ENCODE data around the gene HECW1. TPM values are rescaled to one million over a fixed set of nuclear protein-coding genes. Genes with fewer than 3 reads are reported as not detected.

Gene HECW1
- total RNA-seq, 1 experiment from 2014 or later: 0.77 TPM

GRCh38 chr7:43351683-43352082 lies 239.2 kb downstream of the HECW1 start:
- no peak overlapping the region for H3K4me3 ChIP-seq (ENCODE audit: low read depth in 2 of 2, low read length in 2 of 2)
- DNase-seq (ENCODE audit: low read depth, low spot score): no peak
- H3K9me3 ChIP-seq (ENCODE audit: control insufficient read depth, insufficient read depth, low read depth, low read length): peaks cover 5% of the 10 kb centered on the region; the same call in 1 of the 2 replicates
- no TSS peak for BruUV-seq (replicated peaks)
- no peaks in the 10 kb centered on the region for H3K36me3 ChIP-seq (ENCODE audit: control insufficient read depth, insufficient read depth, low read length)
- ATAC-seq: no peak
- H3K4me1 ChIP-seq (ENCODE audit: control insufficient read depth, insufficient read depth, low read length): no peaks in the 10 kb centered on the region
- H3K27me3 ChIP-seq (ENCODE audit: control insufficient read depth, insufficient read depth, low read length): no peaks in the 10 kb centered on the region
- ChIA-PET POLR2A (no interaction called here), CTCF (interaction anchor here (0.6 kb wide), 1 partner anchor 129 kb away, joined by 6 read pairs; no protein-coding TSS in a partner anchor)
- TF ChIP-seq POLR2AphosphoS5 (IDR thresholded peaks at IDR 0.05; ENCODE audit: low read depth, low read length) (no peak), TCF7L2 (IDR thresholded peaks at IDR 0.05; ENCODE audit: low read depth, low read length) (no peak), SIN3A (IDR thresholded peaks at IDR 0.05; ENCODE audit: borderline replicate concordance, insufficient read depth, low read depth, low read length) (no peak), REST (IDR thresholded peaks at IDR 0.05; ENCODE audit: insufficient read depth in 1 of 2, low read depth in 2 of 2, low read length in 1 of 2) (no peak)
- TF ChIP-seq, protein P1, sequence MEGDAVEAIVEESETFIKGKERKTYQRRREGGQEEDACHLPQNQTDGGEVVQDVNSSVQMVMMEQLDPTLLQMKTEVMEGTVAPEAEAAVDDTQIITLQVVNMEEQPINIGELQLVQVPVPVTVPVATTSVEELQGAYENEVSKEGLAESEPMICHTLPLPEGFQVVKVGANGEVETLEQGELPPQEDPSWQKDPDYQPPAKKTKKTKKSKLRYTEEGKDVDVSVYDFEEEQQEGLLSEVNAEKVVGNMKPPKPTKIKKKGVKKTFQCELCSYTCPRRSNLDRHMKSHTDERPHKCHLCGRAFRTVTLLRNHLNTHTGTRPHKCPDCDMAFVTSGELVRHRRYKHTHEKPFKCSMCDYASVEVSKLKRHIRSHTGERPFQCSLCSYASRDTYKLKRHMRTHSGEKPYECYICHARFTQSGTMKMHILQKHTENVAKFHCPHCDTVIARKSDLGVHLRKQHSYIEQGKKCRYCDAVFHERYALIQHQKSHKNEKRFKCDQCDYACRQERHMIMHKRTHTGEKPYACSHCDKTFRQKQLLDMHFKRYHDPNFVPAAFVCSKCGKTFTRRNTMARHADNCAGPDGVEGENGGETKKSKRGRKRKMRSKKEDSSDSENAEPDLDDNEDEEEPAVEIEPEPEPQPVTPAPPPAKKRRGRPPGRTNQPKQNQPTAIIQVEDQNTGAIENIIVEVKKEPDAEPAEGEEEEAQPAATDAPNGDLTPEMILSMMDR (IDR thresholded peaks at IDR 0.05): no peak
- intact Hi-C loops (cut with micrococcal nuclease; ENCODE audit: unreplicated experiment): no loop called here
- in situ Hi-C loops (cut with HindIII; ENCODE audit: low pct_unique_long_range_greater_than_20kb, low sequenced_read_pairs): no loop called here
- H3K27ac ChIP-seq (ENCODE audit: low read length): no peak overlapping the region

GRCh38 chr7:43353902-43354301 lies 241.5 kb downstream of the HECW1 start:
- Histone ChIP-seq H3K27ac (ENCODE audit: low read length) (no peak overlapping the region), H3K4me3 (ENCODE audit: low read depth in 2 of 2, low read length in 2 of 2) (no peak overlapping the region), H3K27me3 (ENCODE audit: control insufficient read depth, insufficient read depth, low read length) (no peaks in the 10 kb centered on the region), H3K9me3 (ENCODE audit: control insufficient read depth, insufficient read depth, low read depth, low read length) (peaks cover 5% of the 10 kb centered on the region; the same call in 1 of the 2 replicates), H3K36me3 (ENCODE audit: control insufficient read depth, insufficient read depth, low read length) (no peaks in the 10 kb centered on the region), H3K4me1 (ENCODE audit: control insufficient read depth, insufficient read depth, low read length) (no peaks in the 10 kb centered on the region)
- ChIA-PET CTCF (interaction anchor here (0.6 kb wide), 1 partner anchor 717 kb away, joined by 3 read pairs; no protein-coding TSS in a partner anchor), POLR2A (no interaction called here)
- in situ Hi-C loops (cut with HindIII; ENCODE audit: low pct_unique_long_range_greater_than_20kb, low sequenced_read_pairs) (no loop called here), intact Hi-C loops (cut with micrococcal nuclease; ENCODE audit: unreplicated experiment) (no loop called here)
- no peak for DNase-seq (ENCODE audit: low read depth, low spot score)
- no peak for ATAC-seq
- BruUV-seq (replicated peaks): no TSS peak
- TF ChIP-seq, protein P1 (IDR thresholded peaks at IDR 0.05): peak; percentile 23
- TF ChIP-seq TCF7L2 (IDR thresholded peaks at IDR 0.05; ENCODE audit: low read depth, low read length): no peak
- no peak for TF ChIP-seq REST (IDR thresholded peaks at IDR 0.05; ENCODE audit: insufficient read depth in 1 of 2, low read depth in 2 of 2, low read length in 1 of 2)
